ENCODE data around the gene LAMB4.

The LAMB4 gene

GRCh38 chr7:108108131-108108530 lies 22.0 kb downstream of the LAMB4 start:
- Histone ChIP-seq H3K27ac (ENCODE audit: low read depth, low read length) (no peak overlapping the region), H3K4me3 (ENCODE audit: low read depth, low read length) (no peak overlapping the region), H3K4me1 (ENCODE audit: control insufficient read depth, insufficient read depth, low read length) (no peaks in the 10 kb centered on the region), H3K27me3 (ENCODE audit: control insufficient read depth, insufficient read depth, low read length) (no peaks in the 10 kb centered on the region), H3K9me3 (ENCODE audit: control insufficient read depth, insufficient read depth, low read length) (no peaks in the 10 kb centered on the region), H3K9ac (ENCODE audit: low read depth, low read length) (no peak overlapping the region), H3K36me3 (ENCODE audit: control insufficient read depth, insufficient read depth, low read length) (no peaks in the 10 kb centered on the region)

GRCh38 chr7:108104324-108104723 lies 25.8 kb downstream of the LAMB4 start:
- Histone ChIP-seq H3K36me3 (ENCODE audit: control insufficient read depth, insufficient read depth, low read length) (no peaks in the 10 kb centered on the region), H3K9me3 (ENCODE audit: control insufficient read depth, insufficient read depth, low read length) (no peaks in the 10 kb centered on the region), H3K4me1 (ENCODE audit: control insufficient read depth, insufficient read depth, low read length) (no peaks in the 10 kb centered on the region), H3K4me3 (ENCODE audit: low read depth, low read length) (no peak overlapping the region), H3K27ac (ENCODE audit: low read depth, low read length) (no peak overlapping the region), H3K27me3 (ENCODE audit: control insufficient read depth, insufficient read depth, low read length) (no peaks in the 10 kb centered on the region), H3K9ac (ENCODE audit: low read depth, low read length) (no peak overlapping the region)

DNA sequence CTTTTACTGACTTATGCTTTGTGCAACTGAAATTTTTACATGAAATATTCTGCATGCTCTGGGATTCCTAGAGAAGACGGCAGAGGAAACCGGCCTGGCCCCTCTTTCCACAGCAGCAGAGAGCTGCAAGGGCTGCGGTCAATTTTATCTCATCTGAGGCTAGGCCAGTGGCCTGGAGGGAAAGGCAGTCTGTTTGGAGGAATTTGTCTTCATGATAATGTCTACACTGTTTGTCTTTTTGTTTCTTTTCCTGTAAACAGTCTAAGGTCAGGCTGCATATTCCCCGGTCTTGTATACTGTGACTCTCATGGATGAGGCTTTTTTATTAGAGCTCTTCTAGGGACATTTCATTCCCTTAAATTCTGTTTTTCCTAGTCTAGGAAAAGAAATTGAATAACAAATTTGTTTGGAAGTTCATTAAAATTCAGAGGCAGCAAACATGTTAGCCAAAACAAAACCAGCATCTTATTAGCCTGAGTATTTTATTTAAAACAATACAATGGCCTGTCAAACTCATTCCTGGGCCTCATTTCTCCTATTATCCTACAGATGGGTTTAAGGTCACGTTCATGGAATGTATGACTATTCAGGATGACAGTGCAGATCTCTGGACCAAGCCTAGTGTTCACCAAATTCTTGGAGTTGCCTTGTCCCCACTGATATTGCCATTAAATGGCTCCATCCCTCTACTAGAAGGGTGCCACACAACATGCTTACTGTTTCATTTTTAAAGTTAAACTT lies 26.4 kb downstream of the LAMB4 start:
- Histone ChIP-seq H3K4me1 (ENCODE audit: control insufficient read depth, insufficient read depth, low read length) (no peaks in the 10 kb centered on the region), H3K36me3 (ENCODE audit: control insufficient read depth, insufficient read depth, low read length) (no peaks in the 10 kb centered on the region), H3K9me3 (ENCODE audit: control insufficient read depth, insufficient read depth, low read length) (no peaks in the 10 kb centered on the region), H3K4me3 (ENCODE audit: low read depth, low read length) (no peak overlapping the region), H3K27me3 (ENCODE audit: control insufficient read depth, insufficient read depth, low read length) (no peaks in the 10 kb centered on the region), H3K27ac (ENCODE audit: low read depth, low read length) (no peak overlapping the region), H3K9ac (ENCODE audit: low read depth, low read length) (no peak overlapping the region)

DNA sequence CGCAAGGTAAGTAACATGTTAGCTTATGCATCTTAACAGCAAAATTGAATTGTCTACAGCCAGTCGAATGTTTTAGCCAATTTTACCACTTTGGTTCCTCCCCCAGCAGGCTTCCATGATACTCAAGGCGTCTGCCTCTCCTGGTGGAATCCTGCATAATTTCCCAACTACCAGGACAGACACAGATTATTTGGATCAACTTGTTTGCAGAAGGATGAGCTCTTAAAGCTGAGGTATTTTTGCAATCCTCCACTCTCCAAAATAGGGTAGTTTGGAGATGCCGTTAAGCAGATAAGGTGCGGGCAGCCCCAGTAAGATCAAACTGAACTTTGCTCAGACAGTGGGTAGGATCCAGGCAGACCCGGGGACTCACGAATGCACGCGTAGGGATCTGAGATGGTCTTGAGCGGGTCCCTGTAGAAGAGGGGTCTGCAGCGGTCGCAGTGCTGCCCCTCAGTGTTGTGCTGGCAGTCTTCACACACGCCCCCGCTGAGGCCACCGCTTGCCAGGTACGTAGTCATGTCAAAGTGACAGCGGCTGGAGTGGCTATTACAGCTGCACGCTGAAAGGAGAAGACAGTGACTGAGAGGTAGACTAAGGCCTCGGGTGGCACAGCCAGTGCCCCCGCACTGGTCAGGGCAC lies 27.4 kb downstream of the LAMB4 start:
- Histone ChIP-seq H3K4me1 (ENCODE audit: control insufficient read depth, insufficient read depth, low read length) (no peaks in the 10 kb centered on the region), H3K36me3 (ENCODE audit: control insufficient read depth, insufficient read depth, low read length) (no peaks in the 10 kb centered on the region), H3K27ac (ENCODE audit: low read depth, low read length) (peak overlapping the region; percentile 13), H3K9me3 (ENCODE audit: control insufficient read depth, insufficient read depth, low read length) (no peaks in the 10 kb centered on the region), H3K9ac (ENCODE audit: low read depth, low read length) (no peak overlapping the region), H3K4me3 (ENCODE audit: low read depth, low read length) (no peak overlapping the region), H3K27me3 (ENCODE audit: control insufficient read depth, insufficient read depth, low read length) (no peaks in the 10 kb centered on the region)

DNA sequence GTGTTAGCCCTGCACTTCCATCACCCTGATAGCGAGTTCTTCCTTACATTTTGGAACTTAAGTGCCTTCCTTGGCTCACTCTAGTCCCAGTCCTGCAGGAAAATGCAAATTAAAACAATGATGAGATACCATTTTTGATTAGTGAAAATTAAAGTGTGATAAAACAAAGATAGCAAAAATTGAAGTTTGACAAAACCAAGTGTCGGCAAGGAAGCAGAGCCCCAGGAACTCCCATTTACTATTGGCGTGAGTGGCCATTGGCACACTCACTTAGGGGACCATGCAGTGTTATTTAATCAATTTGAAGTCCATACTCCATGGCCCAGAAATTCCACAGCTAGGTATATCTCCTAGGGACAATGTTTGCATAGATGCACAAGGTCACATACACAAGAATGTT lies 28.4 kb downstream of the LAMB4 start:
- Histone ChIP-seq H3K9ac (ENCODE audit: low read depth, low read length) (no peak overlapping the region), H3K36me3 (ENCODE audit: control insufficient read depth, insufficient read depth, low read length) (no peaks in the 10 kb centered on the region), H3K4me1 (ENCODE audit: control insufficient read depth, insufficient read depth, low read length) (no peaks in the 10 kb centered on the region), H3K4me3 (ENCODE audit: low read depth, low read length) (no peak overlapping the region), H3K27ac (ENCODE audit: low read depth, low read length) (no peak overlapping the region), H3K27me3 (ENCODE audit: control insufficient read depth, insufficient read depth, low read length) (no peaks in the 10 kb centered on the region), H3K9me3 (ENCODE audit: control insufficient read depth, insufficient read depth, low read length) (no peaks in the 10 kb centered on the region)

GRCh38 chr7:108099713-108100112 lies 30.4 kb downstream of the LAMB4 start:
- H3K27me3 ChIP-seq (ENCODE audit: control insufficient read depth, insufficient read depth, low read length), result no peaks in the 10 kb centered on the region
- H3K36me3 ChIP-seq (ENCODE audit: control insufficient read depth, insufficient read depth, low read length), result no peaks in the 10 kb centered on the region
- no peaks in the 10 kb centered on the region for H3K4me1 ChIP-seq (ENCODE audit: control insufficient read depth, insufficient read depth, low read length)
- no peak overlapping the region for H3K27ac ChIP-seq (ENCODE audit: low read depth, low read length)
- H3K9ac ChIP-seq (ENCODE audit: low read depth, low read length), result no peak overlapping the region
- no peak overlapping the region for H3K4me3 ChIP-seq (ENCODE audit: low read depth, low read length)
- no peaks in the 10 kb centered on the region for H3K9me3 ChIP-seq (ENCODE audit: control insufficient read depth, insufficient read depth, low read length)

- Histone ChIP-seq H3K9me3 (ENCODE audit: control insufficient read depth, insufficient read depth, low read length) (no peaks in the 10 kb centered on the region), H3K36me3 (ENCODE audit: control insufficient read depth, insufficient read depth, low read length) (no peaks in the 10 kb centered on the region), H3K27ac (ENCODE audit: low read depth, low read length) (no peak overlapping the region), H3K4me1 (ENCODE audit: control insufficient read depth, insufficient read depth, low read length) (no peaks in the 10 kb centered on the region), H3K4me3 (ENCODE audit: low read depth, low read length) (no peak overlapping the region), H3K27me3 (ENCODE audit: control insufficient read depth, insufficient read depth, low read length) (no peaks in the 10 kb centered on the region), H3K9ac (ENCODE audit: low read depth, low read length) (no peak overlapping the region)
Measured at GRCh38 chr7:108097703-108098102, 32.5 kb downstream of the LAMB4 start.

- H3K9ac ChIP-seq (ENCODE audit: low read depth, low read length), result no peak overlapping the region
- H3K4me1 ChIP-seq (ENCODE audit: control insufficient read depth, insufficient read depth, low read length), result no peaks in the 10 kb centered on the region
- no peak overlapping the region for H3K4me3 ChIP-seq (ENCODE audit: low read depth, low read length)
- H3K9me3 ChIP-seq (ENCODE audit: control insufficient read depth, insufficient read depth, low read length), result no peaks in the 10 kb centered on the region
- H3K27me3 ChIP-seq (ENCODE audit: control insufficient read depth, insufficient read depth, low read length), result no peaks in the 10 kb centered on the region
- H3K36me3 ChIP-seq (ENCODE audit: control insufficient read depth, insufficient read depth, low read length), result no peaks in the 10 kb centered on the region
- H3K27ac ChIP-seq (ENCODE audit: low read depth, low read length), result no peak overlapping the region
Measured at GRCh38 chr7:108096996-108097395, 33.2 kb downstream of the LAMB4 start.

GRCh38 chr7:108094933-108095710 lies 35.0 kb downstream of the LAMB4 start:
- Histone ChIP-seq H3K9ac (ENCODE audit: low read depth, low read length) (no peak overlapping the region), H3K4me3 (ENCODE audit: low read depth, low read length) (no peak overlapping the region), H3K27me3 (ENCODE audit: control insufficient read depth, insufficient read depth, low read length) (no peaks in the 10 kb centered on the region), H3K36me3 (ENCODE audit: control insufficient read depth, insufficient read depth, low read length) (no peaks in the 10 kb centered on the region), H3K4me1 (ENCODE audit: control insufficient read depth, insufficient read depth, low read length) (no peaks in the 10 kb centered on the region), H3K9me3 (ENCODE audit: control insufficient read depth, insufficient read depth, low read length) (no peaks in the 10 kb centered on the region), H3K27ac (ENCODE audit: low read depth, low read length) (no peak overlapping the region)

DNA sequence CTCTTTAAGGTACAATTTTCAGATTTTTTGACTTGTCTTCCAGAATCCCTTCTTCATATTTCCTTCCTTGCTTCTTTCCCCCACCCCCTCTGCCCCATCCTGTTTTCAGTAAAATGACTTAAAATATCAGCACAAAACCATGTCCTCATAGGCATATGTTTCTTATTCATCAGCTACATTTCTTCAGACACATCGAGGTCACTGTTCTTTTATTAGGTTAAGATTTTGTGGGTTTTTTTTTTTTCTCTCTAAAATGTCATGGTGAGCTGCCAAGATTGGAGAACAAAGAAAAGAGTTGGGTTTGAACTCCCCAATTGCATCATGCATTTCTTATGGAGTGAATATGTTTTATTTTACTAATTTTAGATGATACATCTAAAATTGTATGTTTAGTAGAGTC lies 35.8 kb downstream of the LAMB4 start:
- no peaks in the 10 kb centered on the region for H3K36me3 ChIP-seq (ENCODE audit: control insufficient read depth, insufficient read depth, low read length)
- H3K9ac ChIP-seq (ENCODE audit: low read depth, low read length), result no peak overlapping the region
- no peaks in the 10 kb centered on the region for H3K9me3 ChIP-seq (ENCODE audit: control insufficient read depth, insufficient read depth, low read length)
- H3K4me3 ChIP-seq (ENCODE audit: low read depth, low read length), result no peak overlapping the region
- no peaks in the 10 kb centered on the region for H3K4me1 ChIP-seq (ENCODE audit: control insufficient read depth, insufficient read depth, low read length)
- H3K27ac ChIP-seq (ENCODE audit: low read depth, low read length), result no peak overlapping the region
- H3K27me3 ChIP-seq (ENCODE audit: control insufficient read depth, insufficient read depth, low read length), result no peaks in the 10 kb centered on the region

- Histone ChIP-seq H3K27ac (ENCODE audit: low read depth, low read length) (no peak overlapping the region), H3K9ac (ENCODE audit: low read depth, low read length) (no peak overlapping the region)
Measured at GRCh38 chr7:108093851-108094331, 36.3 kb downstream of the LAMB4 start.

More at GRCh38 chr7:108093851-108094331, 36.3 kb downstream of the LAMB4 start:
- Histone ChIP-seq H3K27me3 (ENCODE audit: control insufficient read depth, insufficient read depth, low read length) (no peaks in the 10 kb centered on the region), H3K4me1 (ENCODE audit: control insufficient read depth, insufficient read depth, low read length) (no peaks in the 10 kb centered on the region), H3K9me3 (ENCODE audit: control insufficient read depth, insufficient read depth, low read length) (no peaks in the 10 kb centered on the region), H3K36me3 (ENCODE audit: control insufficient read depth, insufficient read depth, low read length) (no peaks in the 10 kb centered on the region), H3K4me3 (ENCODE audit: low read depth, low read length) (no peak overlapping the region)

Measured in HUES48 (cell line).